ENCODE measurements around the gene ZNHIT3.

The ZNHIT3 gene

DNA sequence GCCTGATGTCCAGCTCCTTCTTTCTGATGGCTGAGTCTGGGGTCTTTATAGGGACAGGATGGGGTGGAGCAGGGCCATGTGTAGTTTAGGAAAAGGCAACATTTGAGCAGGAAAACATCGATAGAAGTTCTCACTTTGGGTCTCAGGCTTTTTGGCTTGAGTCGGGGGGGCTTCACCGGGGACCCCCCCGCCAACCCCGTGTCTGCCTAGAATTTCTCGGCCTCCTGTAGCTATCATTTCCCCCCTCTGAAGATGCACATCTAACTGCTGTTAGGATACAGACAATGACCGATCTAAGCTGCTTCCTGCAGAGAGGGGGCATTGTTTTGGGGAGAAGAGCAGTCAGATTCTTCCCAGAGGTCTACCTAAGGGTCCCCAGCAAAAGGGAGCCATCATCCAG, 16.7 kb upstream of the ZNHIT3 start:
- Histone ChIP-seq H3K9me3 (ENCODE audit: severe bottlenecking) (no peaks in the 10 kb centered on the region), H3K27ac (no peak overlapping the region), H3K27me3 (ENCODE audit: insufficient read depth, low read depth, severe bottlenecking) (no peaks in the 10 kb centered on the region), H3K4me3 (ENCODE audit: low read depth, low read length) (no peak overlapping the region), H3K36me3 (no peaks in the 10 kb centered on the region)
- no peak for DNase-seq
- TF ChIP-seq, protein P1, sequence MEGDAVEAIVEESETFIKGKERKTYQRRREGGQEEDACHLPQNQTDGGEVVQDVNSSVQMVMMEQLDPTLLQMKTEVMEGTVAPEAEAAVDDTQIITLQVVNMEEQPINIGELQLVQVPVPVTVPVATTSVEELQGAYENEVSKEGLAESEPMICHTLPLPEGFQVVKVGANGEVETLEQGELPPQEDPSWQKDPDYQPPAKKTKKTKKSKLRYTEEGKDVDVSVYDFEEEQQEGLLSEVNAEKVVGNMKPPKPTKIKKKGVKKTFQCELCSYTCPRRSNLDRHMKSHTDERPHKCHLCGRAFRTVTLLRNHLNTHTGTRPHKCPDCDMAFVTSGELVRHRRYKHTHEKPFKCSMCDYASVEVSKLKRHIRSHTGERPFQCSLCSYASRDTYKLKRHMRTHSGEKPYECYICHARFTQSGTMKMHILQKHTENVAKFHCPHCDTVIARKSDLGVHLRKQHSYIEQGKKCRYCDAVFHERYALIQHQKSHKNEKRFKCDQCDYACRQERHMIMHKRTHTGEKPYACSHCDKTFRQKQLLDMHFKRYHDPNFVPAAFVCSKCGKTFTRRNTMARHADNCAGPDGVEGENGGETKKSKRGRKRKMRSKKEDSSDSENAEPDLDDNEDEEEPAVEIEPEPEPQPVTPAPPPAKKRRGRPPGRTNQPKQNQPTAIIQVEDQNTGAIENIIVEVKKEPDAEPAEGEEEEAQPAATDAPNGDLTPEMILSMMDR (IDR thresholded peaks at IDR 0.05; ENCODE audit: low read depth, low read length), result no peak

DNA sequence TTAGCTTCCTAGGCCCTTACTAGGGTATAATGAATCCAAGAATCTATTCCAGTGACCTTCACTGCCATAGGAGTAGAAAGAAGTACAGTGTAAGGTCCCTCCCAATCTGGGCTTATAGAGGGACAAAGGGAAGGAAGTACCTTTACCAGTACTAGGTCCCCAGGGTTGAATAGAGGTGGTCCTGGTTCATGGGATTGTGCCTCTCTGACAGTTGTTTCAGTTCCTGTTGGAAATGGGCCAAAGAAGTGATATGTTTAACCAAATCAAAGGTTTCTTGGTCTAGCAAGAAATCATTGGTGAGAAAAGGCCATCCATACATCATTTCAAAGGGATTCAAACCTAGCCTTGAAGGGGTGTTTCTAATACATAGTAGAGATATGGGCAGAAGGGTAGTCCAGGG, 16.0 kb upstream of the ZNHIT3 start:
- Histone ChIP-seq H3K27ac (no peak overlapping the region), H3K4me3 (ENCODE audit: low read depth, low read length) (no peak overlapping the region), H3K9me3 (ENCODE audit: severe bottlenecking) (no peaks in the 10 kb centered on the region), H3K27me3 (ENCODE audit: insufficient read depth, low read depth, severe bottlenecking) (no peaks in the 10 kb centered on the region), H3K36me3 (no peaks in the 10 kb centered on the region)
- DNase-seq, result no peak
- TF ChIP-seq, protein P1 (IDR thresholded peaks at IDR 0.05; ENCODE audit: low read depth, low read length), result no peak

DNA sequence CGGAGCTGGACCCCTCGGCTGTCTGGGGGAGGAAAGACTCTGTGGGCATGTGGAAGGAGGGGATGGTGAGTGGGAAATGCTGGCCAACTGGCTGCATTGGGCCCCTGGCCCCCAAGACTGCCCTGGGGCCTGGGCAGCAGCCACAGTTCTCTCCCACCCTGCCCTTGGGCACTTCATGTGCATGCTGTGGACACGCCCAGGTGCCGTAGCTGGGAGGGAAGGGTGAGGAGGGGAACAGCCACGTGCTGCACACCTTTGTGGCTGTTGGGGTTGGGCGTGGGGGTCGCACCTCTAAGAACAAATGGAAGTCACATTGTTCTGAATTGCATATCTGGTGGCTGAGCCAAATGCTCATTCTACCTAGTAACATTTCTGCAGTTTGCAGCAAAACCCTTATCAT, 11.9 kb upstream of the ZNHIT3 start:
- Histone ChIP-seq H3K4me3 (ENCODE audit: low read depth, low read length) (no peak overlapping the region), H3K9me3 (ENCODE audit: severe bottlenecking) (no peaks in the 10 kb centered on the region), H3K36me3 (no peaks in the 10 kb centered on the region), H3K27ac (no peak overlapping the region), H3K27me3 (ENCODE audit: insufficient read depth, low read depth, severe bottlenecking) (no peaks in the 10 kb centered on the region)
- TF ChIP-seq, protein P1 (IDR thresholded peaks at IDR 0.05; ENCODE audit: low read depth, low read length), result no peak
- DNase-seq, result no peak

DNA sequence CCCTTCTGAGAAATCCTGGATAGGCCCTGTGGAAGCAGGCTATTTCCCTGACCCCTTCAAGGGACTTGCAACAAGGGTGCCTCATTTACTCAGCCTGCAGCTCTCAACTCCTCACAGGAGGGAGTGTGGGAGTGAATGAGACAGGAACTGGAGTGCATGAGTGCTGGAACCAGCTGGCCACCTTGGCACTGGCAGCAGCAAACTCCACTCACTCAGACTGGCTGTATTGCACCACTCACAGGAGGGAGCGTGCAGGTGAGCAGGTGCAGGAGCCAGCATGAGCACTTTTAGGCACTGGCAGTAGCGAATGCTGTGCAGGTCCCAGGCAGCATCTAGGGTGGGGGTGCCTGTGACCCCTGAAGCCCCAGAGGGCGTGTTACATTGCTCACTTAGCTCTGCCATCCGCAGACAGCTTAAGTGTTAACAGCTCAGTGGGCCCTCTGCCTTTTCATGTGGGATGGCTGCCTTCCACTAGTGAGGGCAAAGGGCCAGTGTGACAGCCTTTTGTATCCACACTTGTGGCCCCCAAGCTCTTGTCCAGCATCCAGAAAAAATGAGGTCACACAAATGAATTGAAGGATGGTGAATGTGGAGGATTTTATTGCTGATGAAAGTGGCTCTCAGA, 11.0 kb upstream of the ZNHIT3 start:
- Histone ChIP-seq H3K27me3 (ENCODE audit: insufficient read depth, low read depth, severe bottlenecking) (no peaks in the 10 kb centered on the region), H3K9me3 (ENCODE audit: severe bottlenecking) (no peaks in the 10 kb centered on the region), H3K4me3 (ENCODE audit: low read depth, low read length) (no peak overlapping the region), H3K27ac (no peak overlapping the region), H3K36me3 (no peaks in the 10 kb centered on the region)
- TF ChIP-seq, protein P1 (IDR thresholded peaks at IDR 0.05; ENCODE audit: low read depth, low read length), result no peak
- no peak for DNase-seq

DNA sequence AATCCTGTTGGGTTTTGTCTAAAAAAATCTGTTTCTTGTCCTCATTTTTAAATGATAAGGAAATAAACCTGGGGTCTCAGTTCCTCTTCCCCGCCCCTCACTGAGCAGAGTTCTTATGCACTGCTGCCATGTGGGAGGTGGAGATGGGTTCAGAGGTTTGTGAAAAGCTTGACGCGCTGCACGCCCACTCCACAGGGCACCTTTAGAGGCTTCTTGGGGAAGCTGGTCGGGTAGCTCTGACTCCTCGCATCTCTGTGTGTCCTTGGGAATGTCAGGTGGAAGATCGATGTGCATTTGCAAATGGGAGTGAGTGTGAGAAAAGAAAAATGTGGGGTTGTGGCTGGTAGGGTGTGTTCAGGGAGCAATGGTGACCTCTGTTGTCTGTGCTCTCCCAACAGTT, 4.7 kb upstream of the ZNHIT3 start:
- no peak overlapping the region for H3K27ac ChIP-seq
- H3K9me3 ChIP-seq (ENCODE audit: severe bottlenecking), result peaks cover 3% of the 10 kb centered on the region
- no peaks in the 10 kb centered on the region for H3K36me3 ChIP-seq
- no peaks in the 10 kb centered on the region for H3K27me3 ChIP-seq (ENCODE audit: insufficient read depth, low read depth, severe bottlenecking)
- no peak overlapping the region for H3K4me3 ChIP-seq (ENCODE audit: low read depth, low read length)
- TF ChIP-seq, protein P1 (IDR thresholded peaks at IDR 0.05; ENCODE audit: low read depth, low read length), result no peak
- DNase-seq, result no peak
